ENCODE results near the gene MKNK2.
"Not testable (repeated sequence)": the region's sequence is repeated elsewhere in the genome, so short reads cannot be mapped to it uniquely, and the experiment has no call there.

Gene MKNK2

GRCh38 chr19:2050991-2051772 is at the start of gene MKNK2:
MKNK2 (minus strand) TSS chr19:2051244; CDS start chr19:2050851, 393 bp downstream.
- DNase-seq, result peak; percentile 86

GRCh38 chr19:2100719-2101061 is 49.6 kb upstream of the MKNK2 start:
- no peak for DNase-seq

- DNase-seq, result no peak
Measured at GRCh38 chr19:2099937-2100718, 49.1 kb upstream of the MKNK2 start.

- no peak for DNase-seq
Measured at GRCh38 chr19:2099054-2099501, 48.0 kb upstream of the MKNK2 start.

- no peak for DNase-seq
Measured at GRCh38 chr19:2097886-2098327, 46.9 kb upstream of the MKNK2 start.

- DNase-seq, result no peak
Measured at GRCh38 chr19:2097203-2097885, 46.3 kb upstream of the MKNK2 start.

GRCh38 chr19:2096480-2097202 is 45.6 kb upstream of the MKNK2 start, which contains the start of gene IZUMO4:
IZUMO4 (plus strand) TSS chr19:2096915; CDS start chr19:2096946, 31 bp downstream.
- DNase-seq, result peak; percentile 96

DNA sequence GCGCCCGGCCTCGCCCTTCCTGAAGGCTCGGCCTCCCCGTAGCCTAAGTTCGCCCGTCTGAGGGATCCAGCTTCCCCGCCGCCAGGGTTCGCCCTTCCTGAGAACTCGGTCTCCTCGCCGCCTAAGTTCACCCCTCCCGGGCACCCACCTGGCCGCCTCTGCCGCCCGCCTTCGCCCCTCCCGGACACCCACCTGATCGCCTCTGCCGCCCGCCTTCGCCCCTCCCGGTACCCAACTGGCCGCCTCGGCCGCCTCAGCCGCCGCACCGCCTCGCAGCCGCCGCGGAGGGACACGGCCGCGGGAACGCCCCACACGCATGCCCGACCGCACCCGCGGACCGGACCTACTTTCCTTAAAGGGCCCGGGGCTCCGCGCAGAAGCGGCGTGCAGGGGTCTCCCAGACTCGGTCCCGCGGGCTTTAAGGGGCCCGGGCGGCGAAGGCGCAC is 45.0 kb upstream of the MKNK2 start, which contains the start of gene MOB3A:
Gene MOB3A (minus strand): TSS at position 293 of the 446 bp plus-strand sequence. CDS start 17,766 bp downstream, outside the sequence.
- DNase-seq, result no peak

DNA sequence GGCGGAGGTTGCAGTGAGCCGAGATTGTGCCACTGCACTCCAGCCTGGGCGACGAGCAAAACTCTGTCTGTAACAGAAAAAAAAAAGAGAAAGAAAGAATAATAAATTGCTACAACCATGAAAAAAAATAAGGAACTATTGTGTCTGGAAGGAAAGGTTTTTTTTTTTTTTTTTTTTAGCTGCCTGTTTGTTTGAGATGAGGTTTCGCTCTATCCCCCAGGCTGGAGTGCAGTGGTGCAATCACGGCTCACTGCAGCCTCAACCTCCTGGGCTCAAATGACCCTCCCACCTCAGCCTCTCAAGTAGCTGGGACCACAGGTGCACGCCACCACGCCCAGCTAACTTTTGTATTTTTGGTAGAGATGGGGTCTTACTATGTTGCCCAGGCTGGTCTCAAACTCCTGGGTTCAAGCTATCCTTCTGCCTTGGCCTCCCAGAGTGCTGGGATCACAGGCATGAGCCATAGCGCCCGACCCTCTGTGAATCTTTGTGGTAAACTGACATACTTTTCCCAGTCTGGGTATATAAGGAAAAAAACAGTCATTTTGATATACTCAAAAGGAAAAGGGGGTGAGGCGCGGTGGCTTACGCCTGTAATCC is 41.0 kb upstream of the MKNK2 start:
- not testable (repeated sequence) for DNase-seq

- no peak for DNase-seq
Measured at GRCh38 chr19:2089727-2090053, 38.6 kb upstream of the MKNK2 start.

DNA sequence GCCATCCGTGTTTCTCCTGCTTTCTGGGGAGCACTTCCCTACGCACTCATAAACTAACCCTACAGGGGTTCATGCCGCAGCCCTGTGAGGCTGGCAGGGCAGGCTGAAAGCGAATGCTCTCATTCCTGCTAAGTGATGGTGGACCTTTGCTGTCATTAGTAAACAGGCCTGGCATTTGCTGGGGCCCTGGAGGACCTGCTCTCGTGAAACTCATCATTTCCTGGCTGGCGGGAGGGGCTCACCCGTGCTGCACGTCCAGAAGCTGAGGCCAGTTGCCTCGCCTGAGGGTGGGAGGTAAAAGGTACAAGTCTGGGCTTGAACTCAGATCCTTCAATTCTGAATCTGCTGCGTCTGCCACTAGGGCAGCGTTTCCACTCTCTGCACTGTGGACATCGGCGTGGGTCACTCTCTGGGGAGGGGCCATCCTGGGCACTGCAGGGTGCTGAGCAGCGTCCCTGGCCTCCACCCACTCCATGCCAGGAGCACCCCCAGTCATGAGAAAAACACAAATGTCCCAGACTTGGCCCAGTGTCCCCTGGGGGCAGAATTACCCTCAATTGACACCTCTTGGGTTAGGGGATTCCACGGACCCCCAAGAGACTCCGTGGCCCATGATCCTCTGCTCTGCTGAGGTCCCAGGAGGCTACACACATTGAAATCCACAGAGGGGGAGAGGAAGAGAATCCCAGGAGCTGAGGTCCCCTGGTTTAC is 38.1 kb upstream of the MKNK2 start:
- DNase-seq, result no peak

DNA sequence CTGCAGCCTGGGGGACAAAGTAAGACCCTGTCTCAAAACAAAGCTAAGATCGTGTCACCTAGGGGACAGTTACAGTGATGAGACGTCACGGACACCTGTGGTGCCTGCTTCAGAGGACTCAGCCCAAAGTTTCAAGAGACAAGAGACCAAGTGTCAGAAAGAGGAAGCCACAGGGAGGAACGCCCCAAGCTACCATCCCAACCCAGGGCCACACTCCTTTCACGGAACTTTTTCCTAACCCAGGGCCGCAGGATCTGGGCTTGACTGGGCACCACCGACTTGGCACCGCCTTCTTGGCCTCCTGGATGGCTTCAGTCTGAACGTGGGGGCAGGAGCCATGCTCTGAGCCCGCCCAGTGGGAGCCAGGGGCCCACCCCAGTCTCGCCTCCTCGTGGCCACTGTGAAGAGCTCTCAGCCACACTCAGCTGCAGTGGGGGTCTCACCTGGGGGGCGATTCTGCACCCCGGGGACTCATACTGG is 36.6 kb upstream of the MKNK2 start:
- DNase-seq, result no peak

DNA sequence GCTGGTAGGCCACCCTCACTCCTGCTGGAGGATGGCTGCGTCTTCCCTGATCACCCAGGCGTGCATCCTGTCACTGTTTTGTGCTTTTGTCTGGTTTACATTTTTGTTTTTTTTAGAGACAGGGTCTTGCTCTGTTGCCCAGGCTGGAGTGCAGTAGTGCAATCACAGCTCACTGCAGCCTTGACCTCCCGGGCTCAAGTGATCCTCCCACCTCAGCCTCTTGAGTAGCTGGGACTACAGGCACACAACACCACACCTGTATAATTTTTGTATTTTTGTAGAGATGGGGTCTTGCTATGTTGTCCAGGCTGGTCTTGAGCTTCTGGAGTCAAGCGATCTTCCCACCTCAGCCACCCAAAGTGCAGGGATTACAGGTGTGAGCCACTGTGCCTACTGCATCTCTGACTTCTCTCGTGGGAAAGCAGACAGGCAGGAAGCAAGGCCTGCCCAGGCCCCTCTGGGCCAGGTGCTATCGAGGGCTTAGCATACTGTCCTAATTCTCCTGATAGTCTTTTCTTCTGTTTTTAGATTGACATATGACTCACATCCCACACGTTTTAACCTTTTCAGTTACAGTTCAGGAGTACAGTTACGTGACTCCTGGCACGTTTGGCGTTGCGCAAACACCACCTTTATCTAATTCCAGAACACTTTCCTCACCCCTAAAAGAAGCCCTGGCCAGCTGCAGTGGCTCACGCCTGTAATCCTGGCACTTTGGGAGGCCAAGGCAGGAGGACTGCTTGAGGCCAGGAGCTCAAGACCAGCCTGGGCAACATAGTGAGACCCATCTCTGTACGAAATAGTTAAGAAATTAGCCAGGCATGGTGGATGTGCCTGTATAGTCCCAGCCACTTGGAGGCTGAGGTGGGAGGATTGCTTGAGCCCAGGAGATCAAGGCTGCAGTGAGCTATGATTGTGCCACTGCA is 35.9 kb upstream of the MKNK2 start:
- not testable (repeated sequence) for DNase-seq

DNA sequence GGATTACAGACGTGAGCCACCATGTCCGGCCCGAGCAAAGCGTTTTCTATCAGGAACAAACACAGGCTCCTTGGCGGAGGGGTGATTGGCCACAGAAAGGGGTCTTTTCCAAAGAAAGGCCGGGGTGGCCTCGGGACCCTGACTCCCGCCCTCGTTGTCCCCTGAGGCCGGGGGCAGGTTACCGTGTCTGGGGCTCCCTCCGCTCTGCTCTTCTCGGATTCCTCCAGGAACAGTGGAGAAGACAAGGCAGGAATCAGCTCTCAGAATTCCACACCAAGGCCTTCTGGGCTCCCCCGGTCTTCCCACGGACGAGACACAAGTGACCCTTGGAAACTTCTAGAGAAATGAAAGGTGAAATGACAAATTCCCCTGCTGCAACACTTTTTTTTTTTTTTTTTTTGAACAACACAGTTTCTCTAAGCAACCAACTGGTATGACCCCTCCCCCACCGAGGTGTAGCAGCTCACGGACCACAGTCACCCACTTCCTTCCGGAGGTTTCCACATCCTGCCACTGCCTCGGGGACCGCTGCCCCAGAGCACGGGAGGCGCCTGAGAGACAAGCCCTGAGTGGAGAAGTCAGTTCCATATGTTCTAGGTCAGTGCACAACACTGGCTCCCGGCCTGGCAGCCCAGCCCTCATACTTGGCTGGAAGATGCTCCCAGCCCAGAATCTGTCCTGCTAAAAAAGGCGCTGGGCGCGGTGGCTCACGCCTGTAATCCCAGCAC is 34.1 kb upstream of the MKNK2 start:
- DNase-seq, result peak; percentile 79

GRCh38 chr19:2083174-2083854 is 32.3 kb upstream of the MKNK2 start:
- DNase-seq, result no peak

DNA sequence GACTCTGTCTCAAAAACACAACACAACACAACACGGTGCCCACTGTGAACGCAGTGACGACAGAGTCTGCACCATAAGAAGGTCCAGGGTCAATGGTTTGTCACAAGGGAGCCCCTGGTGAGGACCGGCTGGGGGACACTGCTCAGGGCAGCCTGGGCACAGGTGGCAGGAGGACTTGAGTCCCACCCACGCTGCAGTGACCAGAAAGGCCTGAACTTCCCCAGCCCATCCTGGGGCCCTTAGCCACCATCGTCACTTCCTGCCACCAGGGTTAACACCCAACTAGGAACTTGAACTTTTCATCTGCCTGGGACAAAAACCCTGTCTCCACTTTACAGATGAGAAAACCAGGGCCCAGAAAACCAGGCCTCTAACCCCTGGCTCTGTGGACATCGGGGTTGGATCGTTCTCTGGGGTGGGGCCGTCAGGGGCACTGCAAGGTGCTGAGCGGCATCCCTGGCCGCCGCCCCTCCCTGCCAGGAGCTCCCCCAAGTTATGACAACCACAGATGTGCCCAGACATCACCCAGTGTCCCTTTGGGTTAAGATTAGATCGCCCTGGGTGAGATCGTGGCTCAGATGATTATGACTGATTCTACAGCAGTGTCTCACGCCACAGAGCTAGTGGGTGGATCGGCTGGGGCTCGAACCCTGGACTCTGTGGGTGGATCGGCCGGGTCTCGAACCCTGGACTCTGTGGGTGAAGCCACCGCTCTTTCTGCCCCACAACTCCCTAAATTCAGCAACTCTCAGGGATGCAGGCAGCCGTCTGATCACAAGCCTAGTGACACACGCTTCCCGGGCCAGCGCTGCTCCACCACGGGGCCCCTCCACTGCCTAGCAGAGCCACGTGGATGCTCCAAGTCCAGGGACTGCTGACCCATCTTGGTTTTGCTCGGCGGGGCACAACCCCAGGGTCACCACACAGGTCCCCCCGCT is 31.1 kb upstream of the MKNK2 start:
- DNase-seq, result no peak

GRCh38 chr19:2080336-2080988 is 29.4 kb upstream of the MKNK2 start:
- no peak for DNase-seq

All from OCI-M1 (cell line).